ENCODE measurements around the gene CLINT1. TPM values are rescaled to one million over a fixed set of nuclear protein-coding genes. Genes with fewer than 3 reads are reported as not detected.

CLINT1 gene
- total RNA-seq, 1 experiment from 2014 or later: 69.2 TPM

DNA sequence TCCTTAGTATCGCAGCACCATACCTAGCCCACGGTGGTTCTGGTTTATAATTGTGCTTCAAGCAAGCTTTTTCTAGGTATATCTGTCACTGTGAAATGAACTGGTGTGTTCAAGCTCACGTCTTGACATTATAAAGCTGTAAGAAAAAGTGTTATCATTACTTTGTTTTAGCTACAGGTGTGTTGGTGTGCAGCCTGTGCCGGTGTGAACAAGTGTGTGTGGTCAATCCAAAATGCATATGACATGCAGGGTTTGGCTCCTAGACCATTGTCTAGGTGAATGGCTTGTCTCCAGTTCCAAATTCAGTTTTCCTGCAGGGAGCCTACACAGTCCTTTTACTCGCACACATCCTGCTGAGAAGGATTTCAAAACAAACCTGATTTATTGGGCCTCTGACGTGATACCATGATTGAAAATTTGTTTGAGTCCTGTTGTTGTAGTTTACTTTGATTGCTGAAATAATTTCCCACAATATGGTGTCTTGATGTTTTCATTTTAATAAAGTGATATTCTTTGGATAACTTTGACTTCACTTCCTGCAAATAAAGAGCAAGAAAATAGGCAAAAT is 111.7 kb downstream of the CLINT1 start:
- BruUV-seq (replicated peaks): no TSS peak
- no peaks in the 10 kb centered on the region for H3K27me3 ChIP-seq (ENCODE audit: insufficient read depth, low read length)
- ATAC-seq (no peak), DNase-seq (ENCODE audit: low read depth, low spot score) (no peak)
- H3K9ac ChIP-seq (ENCODE audit: low read length): no peak overlapping the region
- no peak overlapping the region for H3K4me2 ChIP-seq (ENCODE audit: low read length)
- H4K20me1 ChIP-seq (ENCODE audit: insufficient read depth): no peaks in the 10 kb centered on the region
- POLR2A ChIA-PET: no interaction called here
- no peak overlapping the region for H3K27ac ChIP-seq (ENCODE audit: low read depth, low read length)
- TF ChIP-seq RAD21 (IDR thresholded peaks at IDR 0.05; ENCODE audit: low read depth) (no peak), REST (IDR thresholded peaks at IDR 0.05; ENCODE audit: low read depth) (no peak)
- no peak overlapping the region for H2AFZ ChIP-seq (ENCODE audit: low read depth, low read length, poor library complexity, severe bottlenecking)
- intact Hi-C loops (cut with micrococcal nuclease): loop anchor here (10.0 kb wide), 2 partner anchors 492 to 602 kb away; partner anchors contain the start of gene MED7
- H3K9me2 ChIP-seq (ENCODE audit: insufficient read depth): no peaks in the 10 kb centered on the region
- peaks cover 8 to 22% of the 10 kb centered on the region in 2 experiments; a peak in 2 of 4 replicates for H3K4me1 ChIP-seq (ENCODE audit: control insufficient read depth in 1 of 2, insufficient read depth in 2 of 2, low read length in 2 of 2)
- CTCF ChIA-PET: interaction anchor here (1.2 kb wide), 1 partner anchor 9 kb away, joined by 3 read pairs; no protein-coding TSS in a partner anchor
- RAD21 ChIA-PET (ENCODE audit: low non-redundant PET in 1 of 2, low total read pairs in 2 of 2, uncharacterized antibody in 2 of 2, unreplicated experiment in 2 of 2): no interaction called here
- H3K36me3 ChIP-seq (ENCODE audit: control insufficient read depth in 1 of 2, insufficient read depth in 2 of 2, low read length in 2 of 2): peaks cover 0 to 2% of the 10 kb centered on the region in 2 experiments; a peak in 1 of 4 replicates
- no peaks in the 10 kb centered on the region for H3K9me3 ChIP-seq (ENCODE audit: control insufficient read depth in 1 of 2, insufficient read depth in 1 of 2, low read depth in 1 of 2, low read length in 2 of 2)
- no peaks in the 10 kb centered on the region for H3K79me2 ChIP-seq (ENCODE audit: insufficient read depth, low read length)
- H3K4me3 ChIP-seq (replicated peaks in 1 of 2; ENCODE audit: low read depth in 1 of 2, low read length in 2 of 2): no peak overlapping the region

- ChIA-PET CTCF (no interaction called here), RAD21 (ENCODE audit: low non-redundant PET in 1 of 2, low total read pairs in 2 of 2, uncharacterized antibody in 2 of 2, unreplicated experiment in 2 of 2) (no interaction called here), POLR2A (no interaction called here)
- H3K27ac ChIP-seq (ENCODE audit: low read depth, low read length): no peak overlapping the region
- no peaks in the 10 kb centered on the region; a peak in 1 of 4 replicates for H3K36me3 ChIP-seq (ENCODE audit: control insufficient read depth in 1 of 2, insufficient read depth in 2 of 2, low read length in 2 of 2)
- TF ChIP-seq, protein P1, sequence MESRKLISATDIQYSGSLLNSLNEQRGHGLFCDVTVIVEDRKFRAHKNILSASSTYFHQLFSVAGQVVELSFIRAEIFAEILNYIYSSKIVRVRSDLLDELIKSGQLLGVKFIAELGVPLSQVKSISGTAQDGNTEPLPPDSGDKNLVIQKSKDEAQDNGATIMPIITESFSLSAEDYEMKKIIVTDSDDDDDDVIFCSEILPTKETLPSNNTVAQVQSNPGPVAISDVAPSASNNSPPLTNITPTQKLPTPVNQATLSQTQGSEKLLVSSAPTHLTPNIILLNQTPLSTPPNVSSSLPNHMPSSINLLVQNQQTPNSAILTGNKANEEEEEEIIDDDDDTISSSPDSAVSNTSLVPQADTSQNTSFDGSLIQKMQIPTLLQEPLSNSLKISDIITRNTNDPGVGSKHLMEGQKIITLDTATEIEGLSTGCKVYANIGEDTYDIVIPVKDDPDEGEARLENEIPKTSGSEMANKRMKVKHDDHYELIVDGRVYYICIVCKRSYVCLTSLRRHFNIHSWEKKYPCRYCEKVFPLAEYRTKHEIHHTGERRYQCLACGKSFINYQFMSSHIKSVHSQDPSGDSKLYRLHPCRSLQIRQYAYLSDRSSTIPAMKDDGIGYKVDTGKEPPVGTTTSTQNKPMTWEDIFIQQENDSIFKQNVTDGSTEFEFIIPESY (IDR thresholded peaks at IDR 0.05; ENCODE audit: extremely low read depth, insufficient replicate concordance, low read length): no peak
- TF ChIP-seq FOSL1 (IDR thresholded peaks at IDR 0.05; ENCODE audit: low read depth) (no peak), EZH2phosphoT487 (IDR thresholded peaks at IDR 0.05; ENCODE audit: borderline replicate concordance) (no peak), TCF7L2 (IDR thresholded peaks at IDR 0.05; ENCODE audit: borderline replicate concordance, extremely low read depth, insufficient read depth, insufficient read length) (no peak), RAD21 (IDR thresholded peaks at IDR 0.05; ENCODE audit: low read depth) (no peak)
- H3K9me2 ChIP-seq (ENCODE audit: insufficient read depth): no peaks in the 10 kb centered on the region
- H3K27me3 ChIP-seq (ENCODE audit: insufficient read depth, low read length): no peaks in the 10 kb centered on the region
- intact Hi-C loops (cut with micrococcal nuclease): loop anchor here (10.0 kb wide), 2 partner anchors 490 to 600 kb away; partner anchors contain the start of gene MED7
- H3K9me3 ChIP-seq (ENCODE audit: control insufficient read depth in 1 of 2, insufficient read depth in 1 of 2, low read depth in 1 of 2, low read length in 2 of 2): no peaks in the 10 kb centered on the region
- no peak overlapping the region for H2AFZ ChIP-seq (ENCODE audit: low read depth, low read length, poor library complexity, severe bottlenecking)
- peak overlapping the region; percentile 72 to 82; a peak in 3 of 4 replicates for H3K4me3 ChIP-seq (replicated peaks in 1 of 2; ENCODE audit: low read depth in 1 of 2, low read length in 2 of 2)
- no TSS peak for BruUV-seq (replicated peaks)
- no peak overlapping the region for H3K9ac ChIP-seq (ENCODE audit: low read length)
- peaks cover 8 to 24% of the 10 kb centered on the region in 2 experiments; a peak in 2 of 4 replicates for H3K4me1 ChIP-seq (ENCODE audit: control insufficient read depth in 1 of 2, insufficient read depth in 2 of 2, low read length in 2 of 2)
- no peak for ATAC-seq
- H4K20me1 ChIP-seq (ENCODE audit: insufficient read depth): no peaks in the 10 kb centered on the region
- no peak for DNase-seq (ENCODE audit: low read depth, low spot score)
- H3K79me2 ChIP-seq (ENCODE audit: insufficient read depth, low read length): no peaks in the 10 kb centered on the region
- peak overlapping the region; percentile 88 for H3K4me2 ChIP-seq (ENCODE audit: low read length)
These were observed 113.9 kb downstream of the CLINT1 start for GRCh38 chr5:157745041-157745456.

Data from HCT116 (cell line).